ENCODE results near the gene DDX3X. TPM values are rescaled to one million over a fixed set of nuclear protein-coding genes. Genes with fewer than 3 reads are reported as not detected.

The DDX3X gene
- total and polyA plus RNA-seq, 4 donors: 48.4 to 216 (median 85.6) TPM

- TF ChIP-seq ZBTB33 (IDR thresholded peaks at IDR 0.05) (no peak), REST (IDR thresholded peaks at IDR 0.05) (no peak), HNF4A (conservative IDR thresholded peaks at IDR 0.05) (no peak)
Measured at GRCh38 chrX:41337140-41337539, 3.2 kb downstream of the DDX3X start (continued).

GRCh38 chrX:41338436-41338835 is 4.5 kb downstream of the DDX3X start:
- H3K4me1 ChIP-seq (ENCODE audit: control insufficient read depth in 4 of 4, insufficient read depth in 4 of 4, low read length in 3 of 4): peaks cover 2 to 34% (median 30%) of the 10 kb centered on the region in 4 donors
- H3K27ac ChIP-seq (ENCODE audit: low read depth in 1 of 2, low read length in 2 of 2): no peak overlapping the region
- 50% methylated on average over 1 of the region's 1 CpG for WGBS

More at GRCh38 chrX:41338436-41338835, 4.5 kb downstream of the DDX3X start:
- H3K36me3 ChIP-seq (ENCODE audit: control insufficient read depth in 4 of 4, insufficient read depth in 3 of 4, low read depth in 1 of 4, low read length in 3 of 4): peaks cover 0 to 42% (median 31%) of the 10 kb centered on the region in 4 donors
- no peak overlapping the region for H3K4me3 ChIP-seq (ENCODE audit: low read depth in 1 of 3, low read length in 3 of 3)
- no peaks in the 10 kb centered on the region for H3K9me3 ChIP-seq (ENCODE audit: control insufficient read depth in 4 of 4, low read length in 3 of 4)
- TF ChIP-seq FOXA2 (IDR thresholded peaks at IDR 0.05) (no peak), ATF3 (IDR thresholded peaks at IDR 0.05) (no peak), JUND (IDR thresholded peaks at IDR 0.05) (no peak), TAF1 (conservative IDR thresholded peaks at IDR 0.05) (no peak), CTCF (IDR thresholded peaks at IDR 0.05; ENCODE audit: low read depth, low read length, missing input control) (no peak), HNF4A (conservative IDR thresholded peaks at IDR 0.05) (no peak), HNF4G (IDR thresholded peaks at IDR 0.05) (no peak), YY1 (IDR thresholded peaks at IDR 0.05) (no peak), RXRA (IDR thresholded peaks at IDR 0.05) (no peak), REST (IDR thresholded peaks at IDR 0.05) (no peak), FOXA1 (IDR thresholded peaks at IDR 0.05) (no peak)
- DNase-seq (ENCODE audit: low spot score): no peak
- no peak overlapping the region for H3K9ac ChIP-seq (ENCODE audit: low read depth in 1 of 2, low read length in 2 of 2)
- no peaks in the 10 kb centered on the region for H3K27me3 ChIP-seq (ENCODE audit: control insufficient read depth in 4 of 4, insufficient read depth in 4 of 4, low read length in 3 of 4)
